Astrocyte (in vitro differentiated cells and primary cell): ENCODE measurements around the gene LSM12. TPM values are rescaled to one million over a fixed set of nuclear protein-coding genes. Genes with fewer than 3 reads are reported as not detected.

Source experiments
- DNase-seq: peaks from one replicate; pipeline ENCODE4 v3.0.0-alpha.2; 2010; ENCODE audit warnings: low read depth
- FAIRE-seq: peaks from 2 replicates; lab custom pipeline; 2011; peaks lifted over from hg19 to GRCh38; lab: Jason Lieb, UNC
- H2AFZ ChIP-seq: 2 replicates; pipeline ENCODE4 v1.6.0; 2012; ENCODE audit warnings: low read depth, low read length, inconsistent platforms
- H3K27ac ChIP-seq: 2 replicates; pipeline ENCODE4 v1.5.1; 2011; ENCODE audit warnings: low read depth, low read length, inconsistent platforms
- H3K27me3 ChIP-seq: 2 replicates; pipeline ENCODE4 v1.6.0; 2011; ENCODE audit warnings: low read length, inconsistent platforms; ENCODE audit not compliant: insufficient read depth
- H3K36me3 ChIP-seq: 2 replicates; pipeline ENCODE4 v1.5.1; 2011; ENCODE audit warnings: low read length, inconsistent platforms; ENCODE audit not compliant: insufficient read depth
- H3K4me1 ChIP-seq: 2 replicates; pipeline ENCODE4 v1.5.1; 2011; ENCODE audit warnings: low read length, inconsistent platforms; ENCODE audit not compliant: insufficient read depth
- H3K4me2 ChIP-seq: 2 replicates; pipeline ENCODE4 v1.6.0; 2012; ENCODE audit warnings: low read length, inconsistent platforms
- H3K4me3 ChIP-seq: 2 replicates; pipeline ENCODE4 v1.5.1; 2011; ENCODE audit warnings: low read depth, mild to moderate bottlenecking, low read length, inconsistent platforms; ENCODE audit not compliant: insufficient read depth
- H3K79me2 ChIP-seq: 2 replicates; pipeline ENCODE4 v1.6.0; 2012; ENCODE audit warnings: mild to moderate bottlenecking, low read length, inconsistent platforms; ENCODE audit not compliant: insufficient read depth
- H3K9ac ChIP-seq: 2 replicates; pipeline ENCODE4 v1.6.0; 2012; ENCODE audit warnings: mild to moderate bottlenecking, low read length, inconsistent platforms
- H3K9me3 ChIP-seq: 2 replicates; pipeline ENCODE4 v1.5.1; 2012; ENCODE audit warnings: low read depth, mild to moderate bottlenecking, low read length, inconsistent platforms; ENCODE audit not compliant: insufficient read depth
- H4K20me1 ChIP-seq: 2 replicates; pipeline ENCODE4 v1.6.0; 2012; ENCODE audit warnings: low read length, inconsistent platforms; ENCODE audit not compliant: insufficient read depth
- H3K27ac Mint-ChIP-seq: one replicate; pipeline ENCODE4 v1.8.0; 2021; ENCODE audit warnings: mild to moderate bottlenecking, mixed read lengths; ENCODE audit not compliant: unreplicated experiment
- H3K27me3 Mint-ChIP-seq: one replicate; pipeline ENCODE4 v1.8.0; 2021; ENCODE audit warnings: low read depth, mixed read lengths; ENCODE audit not compliant: unreplicated experiment
- H3K36me3 Mint-ChIP-seq: one replicate; pipeline ENCODE4 v1.8.0; 2021; ENCODE audit warnings: low read depth, mixed read lengths; ENCODE audit not compliant: unreplicated experiment
- H3K4me1 Mint-ChIP-seq: one replicate; pipeline ENCODE4 v1.8.0; 2021; ENCODE audit warnings: low read depth, mixed read lengths; ENCODE audit not compliant: unreplicated experiment
- H3K4me3 Mint-ChIP-seq: one replicate; pipeline ENCODE4 v1.8.0; 2021; ENCODE audit warnings: mild to moderate bottlenecking, moderate library complexity, mixed read lengths; ENCODE audit not compliant: unreplicated experiment
- H3K9me3 Mint-ChIP-seq: one replicate; pipeline ENCODE4 v1.8.0; 2021; ENCODE audit warnings: mild to moderate bottlenecking, mixed read lengths; ENCODE audit not compliant: unreplicated experiment
- EZH2 ChIP-seq: IDR thresholded peaks from 2 replicates; pipeline ENCODE4 v1.6.1; 2012; ENCODE audit warnings: mild to moderate bottlenecking, low read length, inconsistent platforms; ENCODE audit not compliant: insufficient read depth
- total RNA-seq: library from RNA; stranded (reverse); gene quantifications from 2 replicates; pipeline ENCODE4 v1.2.1, GENCODE V29; 2021
- TF ChIP-seq, protein P1 (sequence below): IDR thresholded peaks from 2 replicates; pipeline ENCODE4 v1.5.1; 2011; ENCODE audit warnings: low read depth, mild to moderate bottlenecking, inconsistent platforms, low read length, moderate library complexity; ENCODE audit not compliant: insufficient read depth

Gene LSM12
- total RNA-seq, 1 donor from 2014 or later: 90.5 TPM

DNA sequence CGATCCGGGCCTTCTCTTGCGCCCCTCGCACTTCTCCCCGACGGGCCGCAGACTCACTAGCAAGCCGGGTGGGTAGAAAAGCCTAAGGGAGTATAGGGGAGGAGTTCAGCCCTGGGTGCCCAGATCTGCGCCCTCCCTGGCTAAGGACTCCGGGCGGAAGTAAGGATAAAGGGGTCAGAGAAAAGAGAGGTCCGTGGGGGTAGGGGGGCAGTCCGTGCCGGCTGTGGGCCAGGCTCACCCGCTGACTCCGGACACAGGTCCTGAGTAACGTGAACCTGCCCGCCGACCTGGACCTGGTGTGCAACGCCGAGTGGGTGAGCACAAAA, 60.2 kb downstream of the LSM12 start:
- H3K27me3 ChIP-seq: peaks cover 19% of the 10 kb centered on the region
- H3K9me3 ChIP-seq: no peaks in the 10 kb centered on the region
- FAIRE-seq: no peak
- H3K36me3 ChIP-seq: no peaks in the 10 kb centered on the region
- no peak overlapping the region for H3K27ac ChIP-seq
- TF ChIP-seq EZH2: no peak
- TF ChIP-seq, protein P1, sequence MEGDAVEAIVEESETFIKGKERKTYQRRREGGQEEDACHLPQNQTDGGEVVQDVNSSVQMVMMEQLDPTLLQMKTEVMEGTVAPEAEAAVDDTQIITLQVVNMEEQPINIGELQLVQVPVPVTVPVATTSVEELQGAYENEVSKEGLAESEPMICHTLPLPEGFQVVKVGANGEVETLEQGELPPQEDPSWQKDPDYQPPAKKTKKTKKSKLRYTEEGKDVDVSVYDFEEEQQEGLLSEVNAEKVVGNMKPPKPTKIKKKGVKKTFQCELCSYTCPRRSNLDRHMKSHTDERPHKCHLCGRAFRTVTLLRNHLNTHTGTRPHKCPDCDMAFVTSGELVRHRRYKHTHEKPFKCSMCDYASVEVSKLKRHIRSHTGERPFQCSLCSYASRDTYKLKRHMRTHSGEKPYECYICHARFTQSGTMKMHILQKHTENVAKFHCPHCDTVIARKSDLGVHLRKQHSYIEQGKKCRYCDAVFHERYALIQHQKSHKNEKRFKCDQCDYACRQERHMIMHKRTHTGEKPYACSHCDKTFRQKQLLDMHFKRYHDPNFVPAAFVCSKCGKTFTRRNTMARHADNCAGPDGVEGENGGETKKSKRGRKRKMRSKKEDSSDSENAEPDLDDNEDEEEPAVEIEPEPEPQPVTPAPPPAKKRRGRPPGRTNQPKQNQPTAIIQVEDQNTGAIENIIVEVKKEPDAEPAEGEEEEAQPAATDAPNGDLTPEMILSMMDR: no peak
- peaks cover 13% of the 10 kb centered on the region for H4K20me1 ChIP-seq
- H3K4me3 ChIP-seq: peak overlapping the region; percentile 46
- peaks cover 7% of the 10 kb centered on the region for H3K4me1 Mint-ChIP-seq
- H3K4me3 Mint-ChIP-seq: peak overlapping the region; percentile 86
- peaks cover 34% of the 10 kb centered on the region for H3K4me1 ChIP-seq
- peaks cover 4% of the 10 kb centered on the region for H3K9me3 Mint-ChIP-seq
- no peak for DNase-seq
- peaks cover 4% of the 10 kb centered on the region for H3K36me3 Mint-ChIP-seq
- peak overlapping the region; percentile 96 for H3K4me2 ChIP-seq
- H2AFZ ChIP-seq: peak overlapping the region; percentile 58
- H3K27me3 Mint-ChIP-seq: peaks cover 12% of the 10 kb centered on the region
- peak overlapping the region; percentile 83 for H3K27ac Mint-ChIP-seq
- no peaks in the 10 kb centered on the region for H3K79me2 ChIP-seq
- peak overlapping the region; percentile 13 for H3K9ac ChIP-seq

DNA sequence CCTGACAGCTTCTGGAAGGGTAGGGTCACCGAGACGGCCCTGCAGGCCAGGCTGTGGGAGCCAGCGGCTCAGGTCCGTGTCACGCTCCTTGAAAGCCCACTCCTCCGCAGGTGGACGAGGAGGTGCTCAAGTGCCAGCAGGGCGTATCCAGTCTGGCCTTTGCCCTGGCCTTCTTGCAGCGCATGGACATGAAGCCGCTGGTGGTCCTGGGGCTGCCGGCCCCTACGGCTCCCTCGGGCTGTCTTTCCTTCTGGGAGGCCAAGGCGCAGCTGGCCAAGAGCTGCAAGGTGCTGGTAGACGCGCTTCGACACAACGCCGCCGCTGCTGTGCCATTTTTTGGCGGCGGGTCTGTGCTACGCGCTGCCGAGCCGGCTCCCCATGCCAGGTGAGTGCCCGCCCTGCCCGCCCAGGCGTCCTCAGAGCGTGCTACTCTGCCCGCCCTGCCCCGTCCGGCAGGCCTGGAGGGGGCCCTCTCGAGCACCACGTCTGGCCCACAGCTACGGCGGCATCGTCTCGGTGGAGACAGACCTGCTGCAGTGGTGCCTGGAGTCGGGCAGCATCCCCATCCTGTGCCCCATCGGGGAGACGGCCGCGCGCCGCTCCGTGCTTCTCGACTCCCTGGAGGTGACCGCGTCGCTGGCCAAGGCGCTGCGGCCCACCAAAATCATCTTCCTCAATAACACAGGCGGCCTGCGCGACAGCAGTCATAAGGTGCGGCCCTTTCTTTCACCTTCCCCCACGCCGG, 60.8 kb downstream of the LSM12 start:
- Histone ChIP-seq H3K4me3 (peak overlapping the region; percentile 46), H2AFZ (peak overlapping the region; percentile 54), H3K9ac (peak overlapping the region; percentile 13), H3K36me3 (no peaks in the 10 kb centered on the region), H3K4me1 (peaks cover 34% of the 10 kb centered on the region), H3K79me2 (no peaks in the 10 kb centered on the region), H3K4me2 (peak overlapping the region; percentile 96), H3K9me3 (no peaks in the 10 kb centered on the region), H3K27ac (no peak overlapping the region), H3K27me3 (peaks cover 19% of the 10 kb centered on the region), H4K20me1 (peaks cover 13% of the 10 kb centered on the region)
- DNase-seq: no peak
- H3K4me1 Mint-ChIP-seq: peaks cover 7% of the 10 kb centered on the region
- peak overlapping the region; percentile 83 for H3K27ac Mint-ChIP-seq
- TF ChIP-seq, protein P1: no peak
- TF ChIP-seq EZH2: peak; percentile 47
- peaks cover 4% of the 10 kb centered on the region for H3K36me3 Mint-ChIP-seq
- H3K4me3 Mint-ChIP-seq: peak overlapping the region; percentile 86
- H3K9me3 Mint-ChIP-seq: peaks cover 4% of the 10 kb centered on the region
- H3K27me3 Mint-ChIP-seq: peaks cover 15% of the 10 kb centered on the region
- FAIRE-seq: no peak
